ENCODE results near the gene DSCAM. TPM values are rescaled to one million over a fixed set of nuclear protein-coding genes. Genes with fewer than 3 reads are reported as not detected.

DSCAM gene
- total RNA-seq, 1 experiment from 2014 or later = 0.13 TPM

DNA sequence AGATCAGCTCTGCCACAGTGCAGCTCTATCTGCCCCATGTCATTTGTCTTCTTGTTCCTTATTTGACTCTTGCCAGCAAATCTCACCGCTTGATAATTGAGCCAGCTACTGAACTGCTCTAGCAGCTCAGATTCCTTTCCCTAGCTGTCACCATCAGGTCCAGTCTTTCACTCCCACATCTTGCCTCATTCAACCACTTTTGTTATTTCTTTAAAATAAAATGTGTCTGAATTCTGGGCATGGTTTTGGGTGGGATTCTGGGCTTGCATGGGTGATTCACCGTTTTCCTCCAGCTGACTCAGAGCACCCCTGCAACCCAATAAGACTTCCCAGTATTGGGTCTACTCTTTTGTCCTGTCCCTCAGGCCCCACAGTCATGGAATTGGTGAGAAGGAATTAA lies 215.7 kb downstream of the DSCAM start (continued):
- TF ChIP-seq ZNF396 (CRISPR knock-in tag; IDR thresholded peaks at IDR 0.05; ENCODE audit: borderline replicate concordance) = no peak

DNA sequence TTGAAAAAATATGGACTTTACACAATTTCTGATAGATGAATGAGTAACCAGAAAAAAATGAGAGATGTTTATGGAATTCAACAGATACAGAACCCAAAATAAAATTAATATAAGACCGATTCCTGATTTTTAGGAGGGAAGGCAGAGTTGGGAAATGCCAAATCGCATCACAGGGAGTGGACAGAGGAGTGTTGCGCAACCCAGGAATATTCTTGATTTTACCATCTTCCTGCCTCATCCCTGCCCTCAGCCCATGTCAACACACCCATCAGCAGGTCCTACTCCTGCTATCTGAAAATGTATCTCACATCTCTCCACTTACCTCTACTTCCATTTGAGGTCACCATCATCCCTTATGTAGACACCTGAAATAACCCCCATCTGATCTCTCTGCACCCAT lies 221.0 kb downstream of the DSCAM start:
- peaks cover 35% of the 10 kb centered on the region for H3K4me1 Mint-ChIP-seq
- H3K9me3 Mint-ChIP-seq = no peaks in the 10 kb centered on the region
- ChIA-PET CTCF (no interaction called here), POLR2A (no interaction called here)
- DNase-seq (ENCODE audit: low spot score) (no peak), ATAC-seq (no peak)
- H3K27me3 Mint-ChIP-seq (ENCODE audit: low read depth) = no peaks in the 10 kb centered on the region; the same call in 1 of the 2 replicates
- H3K36me3 Mint-ChIP-seq = no peaks in the 10 kb centered on the region
- TF ChIP-seq ZBTB21 (CRISPR knock-in tag; IDR thresholded peaks at IDR 0.05; ENCODE audit: borderline replicate concordance) = no peak
- TF ChIP-seq, protein P1, sequence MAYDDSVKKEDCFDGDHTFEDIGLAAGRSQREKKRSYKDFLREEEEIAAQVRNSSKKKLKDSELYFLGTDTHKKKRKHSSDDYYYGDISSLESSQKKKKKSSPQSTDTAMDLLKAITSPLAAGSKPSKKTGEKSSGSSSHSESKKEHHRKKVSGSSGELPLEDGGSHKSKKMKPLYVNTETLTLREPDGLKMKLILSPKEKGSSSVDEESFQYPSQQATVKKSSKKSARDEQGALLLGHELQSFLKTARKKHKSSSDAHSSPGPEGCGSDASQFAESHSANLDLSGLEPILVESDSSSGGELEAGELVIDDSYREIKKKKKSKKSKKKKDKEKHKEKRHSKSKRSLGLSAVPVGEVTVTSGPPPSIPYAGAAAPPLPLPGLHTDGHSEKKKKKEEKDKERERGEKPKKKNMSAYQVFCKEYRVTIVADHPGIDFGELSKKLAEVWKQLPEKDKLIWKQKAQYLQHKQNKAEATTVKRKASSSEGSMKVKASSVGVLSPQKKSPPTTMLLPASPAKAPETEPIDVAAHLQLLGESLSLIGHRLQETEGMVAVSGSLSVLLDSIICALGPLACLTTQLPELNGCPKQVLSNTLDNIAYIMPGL (CRISPR knock-in tag; IDR thresholded peaks at IDR 0.05) = no peak
- TF ChIP-seq ELF4 (CRISPR knock-in tag; IDR thresholded peaks at IDR 0.05; ENCODE audit: low read depth) = no peak
- TF ChIP-seq, protein P2, sequence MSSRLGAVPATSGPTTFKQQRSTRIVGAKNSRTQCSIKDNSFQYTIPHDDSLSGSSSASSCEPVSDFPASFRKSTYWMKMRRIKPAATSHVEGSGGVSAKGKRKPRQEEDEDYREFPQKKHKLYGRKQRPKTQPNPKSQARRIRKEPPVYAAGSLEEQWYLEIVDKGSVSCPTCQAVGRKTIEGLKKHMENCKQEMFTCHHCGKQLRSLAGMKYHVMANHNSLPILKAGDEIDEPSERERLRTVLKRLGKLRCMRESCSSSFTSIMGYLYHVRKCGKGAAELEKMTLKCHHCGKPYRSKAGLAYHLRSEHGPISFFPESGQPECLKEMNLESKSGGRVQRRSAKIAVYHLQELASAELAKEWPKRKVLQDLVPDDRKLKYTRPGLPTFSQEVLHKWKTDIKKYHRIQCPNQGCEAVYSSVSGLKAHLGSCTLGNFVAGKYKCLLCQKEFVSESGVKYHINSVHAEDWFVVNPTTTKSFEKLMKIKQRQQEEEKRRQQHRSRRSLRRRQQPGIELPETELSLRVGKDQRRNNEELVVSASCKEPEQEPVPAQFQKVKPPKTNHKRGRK (CRISPR knock-in tag; IDR thresholded peaks at IDR 0.05; ENCODE audit: borderline replicate concordance) = no peak
- no peak for TF ChIP-seq ZNF263 (CRISPR knock-in tag; IDR thresholded peaks at IDR 0.05; ENCODE audit: low read depth)
- no peak for TF ChIP-seq ESRRA (CRISPR knock-in tag; IDR thresholded peaks at IDR 0.05; ENCODE audit: borderline replicate concordance)
- no peak for TF ChIP-seq JAZF1 (CRISPR knock-in tag; IDR thresholded peaks at IDR 0.05)
- no peak for TF ChIP-seq FOXP1 (CRISPR knock-in tag; IDR thresholded peaks at IDR 0.05; ENCODE audit: borderline replicate concordance)
- TF ChIP-seq, protein P3, sequence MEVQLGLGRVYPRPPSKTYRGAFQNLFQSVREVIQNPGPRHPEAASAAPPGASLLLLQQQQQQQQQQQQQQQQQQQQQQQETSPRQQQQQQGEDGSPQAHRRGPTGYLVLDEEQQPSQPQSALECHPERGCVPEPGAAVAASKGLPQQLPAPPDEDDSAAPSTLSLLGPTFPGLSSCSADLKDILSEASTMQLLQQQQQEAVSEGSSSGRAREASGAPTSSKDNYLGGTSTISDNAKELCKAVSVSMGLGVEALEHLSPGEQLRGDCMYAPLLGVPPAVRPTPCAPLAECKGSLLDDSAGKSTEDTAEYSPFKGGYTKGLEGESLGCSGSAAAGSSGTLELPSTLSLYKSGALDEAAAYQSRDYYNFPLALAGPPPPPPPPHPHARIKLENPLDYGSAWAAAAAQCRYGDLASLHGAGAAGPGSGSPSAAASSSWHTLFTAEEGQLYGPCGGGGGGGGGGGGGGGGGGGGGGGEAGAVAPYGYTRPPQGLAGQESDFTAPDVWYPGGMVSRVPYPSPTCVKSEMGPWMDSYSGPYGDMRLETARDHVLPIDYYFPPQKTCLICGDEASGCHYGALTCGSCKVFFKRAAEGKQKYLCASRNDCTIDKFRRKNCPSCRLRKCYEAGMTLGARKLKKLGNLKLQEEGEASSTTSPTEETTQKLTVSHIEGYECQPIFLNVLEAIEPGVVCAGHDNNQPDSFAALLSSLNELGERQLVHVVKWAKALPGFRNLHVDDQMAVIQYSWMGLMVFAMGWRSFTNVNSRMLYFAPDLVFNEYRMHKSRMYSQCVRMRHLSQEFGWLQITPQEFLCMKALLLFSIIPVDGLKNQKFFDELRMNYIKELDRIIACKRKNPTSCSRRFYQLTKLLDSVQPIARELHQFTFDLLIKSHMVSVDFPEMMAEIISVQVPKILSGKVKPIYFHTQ (CRISPR knock-in tag; IDR thresholded peaks at IDR 0.05) = no peak
- TF ChIP-seq NR1H2 (CRISPR knock-in tag; IDR thresholded peaks at IDR 0.05) = no peak
- no peak for TF ChIP-seq ETV6 (CRISPR knock-in tag; IDR thresholded peaks at IDR 0.05)
- no peak for TF ChIP-seq KAT7 (CRISPR knock-in tag; IDR thresholded peaks at IDR 0.05; ENCODE audit: borderline replicate concordance)
- no peak for TF ChIP-seq TEAD1 (CRISPR knock-in tag; IDR thresholded peaks at IDR 0.05)
- TF ChIP-seq, protein P4, sequence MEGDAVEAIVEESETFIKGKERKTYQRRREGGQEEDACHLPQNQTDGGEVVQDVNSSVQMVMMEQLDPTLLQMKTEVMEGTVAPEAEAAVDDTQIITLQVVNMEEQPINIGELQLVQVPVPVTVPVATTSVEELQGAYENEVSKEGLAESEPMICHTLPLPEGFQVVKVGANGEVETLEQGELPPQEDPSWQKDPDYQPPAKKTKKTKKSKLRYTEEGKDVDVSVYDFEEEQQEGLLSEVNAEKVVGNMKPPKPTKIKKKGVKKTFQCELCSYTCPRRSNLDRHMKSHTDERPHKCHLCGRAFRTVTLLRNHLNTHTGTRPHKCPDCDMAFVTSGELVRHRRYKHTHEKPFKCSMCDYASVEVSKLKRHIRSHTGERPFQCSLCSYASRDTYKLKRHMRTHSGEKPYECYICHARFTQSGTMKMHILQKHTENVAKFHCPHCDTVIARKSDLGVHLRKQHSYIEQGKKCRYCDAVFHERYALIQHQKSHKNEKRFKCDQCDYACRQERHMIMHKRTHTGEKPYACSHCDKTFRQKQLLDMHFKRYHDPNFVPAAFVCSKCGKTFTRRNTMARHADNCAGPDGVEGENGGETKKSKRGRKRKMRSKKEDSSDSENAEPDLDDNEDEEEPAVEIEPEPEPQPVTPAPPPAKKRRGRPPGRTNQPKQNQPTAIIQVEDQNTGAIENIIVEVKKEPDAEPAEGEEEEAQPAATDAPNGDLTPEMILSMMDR (IDR thresholded peaks at IDR 0.05) = no peak
- no peak overlapping the region for H3K4me3 Mint-ChIP-seq
- no peak overlapping the region for H3K27ac Mint-ChIP-seq

DNA sequence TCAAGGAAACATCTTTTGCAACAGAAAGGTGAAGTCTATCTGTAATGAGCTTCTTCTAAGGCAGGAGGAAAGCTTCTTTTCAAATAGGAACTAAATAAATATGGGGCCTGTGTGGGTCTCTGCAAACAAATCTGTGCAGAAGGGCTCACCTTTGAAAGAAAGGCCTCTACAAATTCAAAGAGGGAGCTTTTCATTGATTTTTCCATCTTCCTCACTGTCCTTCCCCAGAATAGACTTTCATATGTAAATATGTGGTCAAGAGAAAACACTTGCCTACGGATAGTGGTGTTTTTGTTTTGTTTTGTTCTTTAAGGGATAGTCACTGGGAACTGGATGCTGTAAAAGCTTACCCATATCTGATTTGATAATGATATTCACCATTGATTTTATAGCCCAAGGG lies 223.4 kb downstream of the DSCAM start:
- no peaks in the 10 kb centered on the region for H3K9me3 Mint-ChIP-seq
- no peaks in the 10 kb centered on the region; the same call in 1 of the 2 replicates for H3K27me3 Mint-ChIP-seq (ENCODE audit: low read depth)
- no peak overlapping the region for H3K4me3 Mint-ChIP-seq
- CTCF ChIA-PET = interaction anchor here (1.1 to 1.5 kb wide), 2 partner anchors 218 to 422 kb away, joined by 3 to 4 read pairs; no protein-coding TSS in a partner anchor
- no peak overlapping the region for H3K27ac Mint-ChIP-seq
- DNase-seq (ENCODE audit: low spot score) (no peak), ATAC-seq (peak; percentile 56)
- POLR2A ChIA-PET = no interaction called here
- H3K4me1 Mint-ChIP-seq = peaks cover 39% of the 10 kb centered on the region
- no peaks in the 10 kb centered on the region for H3K36me3 Mint-ChIP-seq
- TF ChIP-seq GRHL2 (CRISPR knock-in tag; IDR thresholded peaks at IDR 0.05; ENCODE audit: insufficient replicate concordance, severe bottlenecking) (no peak), ZBTB21 (CRISPR knock-in tag; IDR thresholded peaks at IDR 0.05; ENCODE audit: borderline replicate concordance) (no peak), ZNF423 (CRISPR knock-in tag; IDR thresholded peaks at IDR 0.05) (no peak), OVOL2 (CRISPR knock-in tag; IDR thresholded peaks at IDR 0.05; ENCODE audit: borderline replicate concordance) (no peak), EMX1 (CRISPR knock-in tag; IDR thresholded peaks at IDR 0.05) (no peak), PRRX2 (CRISPR knock-in tag; IDR thresholded peaks at IDR 0.05) (no peak), CBFB (CRISPR knock-in tag; IDR thresholded peaks at IDR 0.05; ENCODE audit: low read depth) (no peak)
- TF ChIP-seq, protein P5, sequence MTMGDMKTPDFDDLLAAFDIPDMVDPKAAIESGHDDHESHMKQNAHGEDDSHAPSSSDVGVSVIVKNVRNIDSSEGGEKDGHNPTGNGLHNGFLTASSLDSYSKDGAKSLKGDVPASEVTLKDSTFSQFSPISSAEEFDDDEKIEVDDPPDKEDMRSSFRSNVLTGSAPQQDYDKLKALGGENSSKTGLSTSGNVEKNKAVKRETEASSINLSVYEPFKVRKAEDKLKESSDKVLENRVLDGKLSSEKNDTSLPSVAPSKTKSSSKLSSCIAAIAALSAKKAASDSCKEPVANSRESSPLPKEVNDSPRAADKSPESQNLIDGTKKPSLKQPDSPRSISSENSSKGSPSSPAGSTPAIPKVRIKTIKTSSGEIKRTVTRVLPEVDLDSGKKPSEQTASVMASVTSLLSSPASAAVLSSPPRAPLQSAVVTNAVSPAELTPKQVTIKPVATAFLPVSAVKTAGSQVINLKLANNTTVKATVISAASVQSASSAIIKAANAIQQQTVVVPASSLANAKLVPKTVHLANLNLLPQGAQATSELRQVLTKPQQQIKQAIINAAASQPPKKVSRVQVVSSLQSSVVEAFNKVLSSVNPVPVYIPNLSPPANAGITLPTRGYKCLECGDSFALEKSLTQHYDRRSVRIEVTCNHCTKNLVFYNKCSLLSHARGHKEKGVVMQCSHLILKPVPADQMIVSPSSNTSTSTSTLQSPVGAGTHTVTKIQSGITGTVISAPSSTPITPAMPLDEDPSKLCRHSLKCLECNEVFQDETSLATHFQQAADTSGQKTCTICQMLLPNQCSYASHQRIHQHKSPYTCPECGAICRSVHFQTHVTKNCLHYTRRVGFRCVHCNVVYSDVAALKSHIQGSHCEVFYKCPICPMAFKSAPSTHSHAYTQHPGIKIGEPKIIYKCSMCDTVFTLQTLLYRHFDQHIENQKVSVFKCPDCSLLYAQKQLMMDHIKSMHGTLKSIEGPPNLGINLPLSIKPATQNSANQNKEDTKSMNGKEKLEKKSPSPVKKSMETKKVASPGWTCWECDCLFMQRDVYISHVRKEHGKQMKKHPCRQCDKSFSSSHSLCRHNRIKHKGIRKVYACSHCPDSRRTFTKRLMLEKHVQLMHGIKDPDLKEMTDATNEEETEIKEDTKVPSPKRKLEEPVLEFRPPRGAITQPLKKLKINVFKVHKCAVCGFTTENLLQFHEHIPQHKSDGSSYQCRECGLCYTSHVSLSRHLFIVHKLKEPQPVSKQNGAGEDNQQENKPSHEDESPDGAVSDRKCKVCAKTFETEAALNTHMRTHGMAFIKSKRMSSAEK (CRISPR knock-in tag; IDR thresholded peaks at IDR 0.05; ENCODE audit: borderline replicate concordance) = no peak
